SKM-1 (cell line): ENCODE results near the gene RNF26.

Source experiments
- DNase-seq: peaks from one replicate; lab custom pipeline; 2025; ENCODE audit not compliant: unreplicated experiment; lab: John Stamatoyannopoulos, UW

Gene RNF26

DNA sequence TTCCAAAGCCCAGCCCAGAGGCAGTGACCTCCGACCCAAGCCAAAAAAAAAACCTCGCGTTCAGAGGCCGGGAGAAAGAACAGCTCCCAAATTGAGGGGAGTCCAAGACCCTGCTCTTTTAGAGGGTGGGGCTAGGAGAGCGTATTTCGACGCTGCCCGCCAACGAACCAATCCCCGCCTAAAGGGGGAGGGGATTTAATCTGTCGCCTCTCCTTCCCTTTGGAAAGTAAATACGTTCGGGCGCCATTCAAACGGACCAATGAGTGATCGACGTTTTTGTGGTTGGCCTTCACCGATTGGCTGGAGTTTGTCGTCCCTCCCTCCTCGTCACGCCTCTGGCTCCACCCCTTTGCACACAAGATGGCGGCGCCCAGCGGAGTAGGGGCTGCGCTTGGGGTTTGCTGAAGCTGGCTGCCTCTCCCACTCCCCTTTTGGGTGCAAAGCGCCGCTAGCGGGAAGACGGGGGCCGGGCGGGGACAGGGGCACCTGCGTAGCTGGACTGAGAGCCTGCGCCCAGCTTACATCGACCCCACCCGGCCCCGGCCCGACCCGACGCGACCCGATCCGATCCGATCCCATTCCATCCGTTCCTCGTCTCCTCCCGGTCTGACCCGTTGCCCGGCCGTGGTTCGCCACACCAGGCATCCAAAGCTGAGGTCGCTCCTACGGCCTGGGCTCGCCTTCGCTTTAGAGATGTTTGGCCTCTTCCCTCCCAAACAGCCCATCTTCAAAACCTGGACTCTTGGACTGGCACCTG lies at the start of gene RNF26:
Gene RNF26, plus strand, starts transcription at position 354 of the 757 bp plus-strand sequence. CDS start 596 bp downstream, outside the sequence.
- DNase-seq, result peak; percentile 92

DNA sequence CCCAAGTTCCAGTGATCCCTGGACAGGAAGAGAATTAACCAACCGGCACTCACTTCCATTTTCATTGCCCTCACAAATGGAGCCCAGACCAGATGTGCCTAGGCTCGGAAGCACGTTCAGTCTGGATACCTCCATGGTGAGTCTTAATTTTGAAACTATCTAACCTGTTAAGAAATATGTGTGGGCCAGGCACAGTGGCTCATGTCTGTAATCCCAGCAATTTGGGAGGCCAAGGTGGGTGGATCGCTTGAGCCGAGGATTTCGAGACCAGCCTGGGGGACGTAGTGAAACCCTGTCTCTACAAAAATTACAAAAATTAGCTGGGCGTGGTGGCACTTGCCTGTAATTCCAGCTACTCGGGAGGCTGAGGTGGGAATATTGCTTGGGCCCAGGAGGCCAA lies 48.9 kb upstream of the RNF26 start:
- no peak for DNase-seq

DNA sequence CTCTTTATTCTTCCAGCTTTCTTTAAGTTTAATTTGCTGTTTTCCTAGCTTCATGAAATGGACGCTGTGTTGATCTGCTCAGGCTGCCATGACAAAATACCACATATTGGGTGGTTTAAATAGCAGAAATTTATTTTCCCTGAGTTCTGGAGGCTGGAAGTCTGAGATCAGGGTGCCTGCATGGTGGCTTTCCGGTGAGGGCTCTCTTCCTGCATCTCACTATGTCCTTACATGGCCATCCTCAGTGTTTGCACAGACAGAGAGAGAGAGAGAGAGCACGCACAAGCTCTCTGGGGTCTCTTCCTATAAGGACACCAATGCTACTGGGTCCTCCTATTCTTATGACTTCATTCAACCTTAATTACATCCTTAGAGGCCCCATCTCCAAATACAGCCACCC lies 46.1 kb upstream of the RNF26 start:
- DNase-seq, result no peak

DNA sequence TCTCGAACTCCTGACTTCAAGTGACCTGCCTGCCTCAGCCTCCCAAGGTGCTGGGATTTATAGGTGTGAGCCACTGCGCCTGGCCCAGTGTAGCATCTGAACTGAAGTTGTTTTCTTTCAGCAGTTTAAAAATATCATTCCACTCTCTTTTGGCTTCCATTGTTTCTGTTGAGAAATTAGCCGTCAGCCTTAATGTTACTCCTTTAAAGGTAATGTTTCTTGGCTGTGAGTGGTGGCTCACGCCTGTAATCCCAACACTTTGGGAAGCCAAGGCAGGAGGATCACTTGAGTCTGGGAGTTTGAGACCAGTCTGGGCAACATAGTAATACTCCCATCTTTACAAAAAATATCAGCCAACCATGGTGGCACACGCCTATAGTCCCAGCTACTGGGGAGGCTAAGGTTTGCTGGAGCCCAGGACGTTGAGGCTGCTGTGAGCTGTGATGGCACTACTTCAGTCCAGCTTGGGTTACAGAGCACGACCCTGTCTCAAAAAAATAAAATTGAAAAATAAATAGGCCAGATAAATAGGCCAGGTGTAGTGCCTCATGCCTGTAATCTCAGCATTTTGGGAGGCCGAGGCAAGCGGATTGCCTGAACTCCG lies 43.3 kb upstream of the RNF26 start:
- no peak for DNase-seq

DNA sequence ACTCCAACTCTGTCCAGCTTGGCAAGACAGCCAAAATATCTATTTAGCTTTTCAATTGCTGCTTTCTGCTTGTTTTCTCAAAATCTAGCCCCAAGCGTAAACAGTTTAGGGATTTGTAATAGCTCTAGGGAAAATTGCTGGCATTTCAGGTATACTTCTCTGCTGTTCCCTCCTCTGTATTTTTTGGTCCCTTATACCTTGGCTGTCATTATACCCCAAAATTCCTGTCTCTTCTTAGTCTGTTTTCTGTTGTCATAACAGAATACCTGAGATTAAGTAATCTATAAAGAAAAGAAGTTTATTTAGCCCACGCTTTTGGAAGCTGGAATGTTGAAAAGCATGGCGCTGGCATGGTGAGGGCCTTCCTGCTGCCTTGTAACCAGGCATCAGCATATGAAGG lies 40.9 kb upstream of the RNF26 start:
- DNase-seq, result no peak

DNA sequence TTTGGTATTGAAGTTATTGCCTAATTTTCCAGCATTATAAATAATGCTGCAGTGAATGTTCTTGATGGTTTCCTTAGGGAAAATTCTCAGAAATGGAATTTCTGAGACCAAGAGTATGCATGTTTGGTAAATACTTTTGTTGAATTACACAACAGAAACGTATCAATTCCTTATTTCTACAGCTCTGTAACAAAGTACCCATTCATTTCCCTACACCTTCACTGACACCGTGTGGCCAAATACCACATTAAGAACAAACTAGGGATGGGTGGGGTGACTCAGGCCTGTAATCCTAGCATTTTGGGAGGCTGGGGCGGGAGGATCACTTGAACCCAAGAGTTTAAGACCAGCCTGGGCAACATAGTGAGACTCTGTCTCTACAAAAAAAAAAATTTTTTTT lies 39.1 kb upstream of the RNF26 start:
- DNase-seq, result no peak

DNA sequence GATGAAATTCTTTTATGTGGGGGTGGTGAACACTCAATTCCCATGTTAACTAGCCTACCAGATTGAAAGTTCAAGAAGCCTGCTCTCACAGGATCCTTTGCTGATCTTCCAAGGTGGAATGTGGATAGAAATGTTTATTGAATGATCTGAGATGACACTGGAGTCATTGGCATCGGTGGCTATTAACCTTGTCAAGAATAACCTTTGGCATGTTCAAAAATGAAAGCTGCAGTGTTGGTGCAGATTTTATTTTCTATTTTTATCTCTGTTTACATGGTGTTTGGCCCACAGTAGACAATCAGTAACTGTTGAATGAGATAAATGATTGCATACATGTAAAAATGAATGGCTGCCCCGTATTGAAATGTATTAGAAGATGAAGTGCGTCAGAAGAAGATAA lies 36.4 kb upstream of the RNF26 start:
- DNase-seq, result no peak

DNA sequence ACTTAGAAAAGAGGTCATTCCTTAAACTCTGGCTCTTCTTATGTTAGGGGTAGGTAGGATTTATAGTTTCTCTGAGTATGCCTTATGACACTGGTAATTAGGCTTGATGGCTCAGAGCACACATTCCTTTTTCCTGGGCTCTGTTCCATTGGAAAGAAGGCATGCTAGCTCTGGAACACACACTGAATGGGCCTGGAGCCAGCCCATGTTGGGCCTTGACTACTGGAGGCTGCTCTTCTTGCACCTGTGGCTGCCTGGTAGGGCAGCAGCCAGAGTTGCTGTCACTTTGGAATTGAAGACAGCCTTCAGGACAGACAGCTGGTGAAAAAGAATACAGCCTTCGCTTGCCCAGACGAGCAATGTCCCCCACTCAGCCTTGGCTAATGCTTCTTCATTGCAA lies 35.6 kb upstream of the RNF26 start:
- DNase-seq, result no peak

DNA sequence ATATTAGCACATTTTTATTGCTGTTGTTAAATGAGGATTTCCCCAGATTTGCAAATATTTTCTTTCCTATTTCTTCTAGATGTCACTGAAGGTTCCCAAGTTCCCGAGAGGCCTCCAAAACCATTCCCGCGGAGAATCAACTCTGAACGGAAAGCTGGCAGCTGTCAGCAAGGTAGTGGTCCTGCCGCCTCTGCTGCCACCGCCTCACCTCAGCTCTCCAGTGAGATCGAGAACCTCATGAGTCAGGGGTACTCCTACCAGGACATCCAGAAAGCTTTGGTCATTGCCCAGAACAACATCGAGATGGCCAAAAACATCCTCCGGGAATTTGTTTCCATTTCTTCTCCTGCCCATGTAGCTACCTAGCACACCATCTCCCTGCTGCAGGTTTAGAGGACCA lies 34.9 kb upstream of the RNF26 start:
- DNase-seq, result no peak

DNA sequence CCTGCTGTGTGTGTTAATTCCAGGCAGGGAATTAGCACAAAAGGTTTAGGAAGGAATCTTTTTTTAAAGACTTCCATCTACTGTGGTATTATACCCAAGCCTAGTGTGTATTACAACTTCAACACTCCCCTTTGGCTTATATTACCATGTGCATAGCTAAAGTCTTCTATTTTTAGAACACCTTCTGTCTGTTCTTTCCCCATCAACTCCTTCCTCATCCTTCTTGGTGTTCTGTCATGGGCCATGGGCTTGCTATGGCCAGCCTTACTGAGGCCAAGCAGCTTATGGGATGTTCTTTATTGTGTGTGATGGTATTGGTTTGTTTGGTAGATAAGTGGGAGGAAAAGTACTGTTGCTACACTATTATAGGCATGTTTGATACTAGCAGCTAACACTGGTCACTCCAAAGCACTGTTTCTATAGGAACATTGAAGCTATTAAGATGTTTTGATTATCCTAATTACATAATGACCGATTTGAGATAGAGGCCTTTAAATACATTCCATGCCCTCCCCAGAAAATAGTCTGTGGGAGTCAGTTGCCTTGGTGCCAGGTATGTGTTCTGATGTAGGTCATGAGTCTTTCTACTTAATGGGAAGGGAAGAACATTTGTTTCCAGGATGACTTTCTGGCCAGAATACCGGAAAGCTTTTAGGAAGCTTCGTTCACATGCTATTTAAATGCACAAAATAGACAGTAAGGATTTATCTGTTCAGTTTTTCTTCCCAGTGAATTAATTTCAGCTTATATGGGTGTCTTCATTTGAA lies 33.9 kb upstream of the RNF26 start:
- DNase-seq, result no peak

DNA sequence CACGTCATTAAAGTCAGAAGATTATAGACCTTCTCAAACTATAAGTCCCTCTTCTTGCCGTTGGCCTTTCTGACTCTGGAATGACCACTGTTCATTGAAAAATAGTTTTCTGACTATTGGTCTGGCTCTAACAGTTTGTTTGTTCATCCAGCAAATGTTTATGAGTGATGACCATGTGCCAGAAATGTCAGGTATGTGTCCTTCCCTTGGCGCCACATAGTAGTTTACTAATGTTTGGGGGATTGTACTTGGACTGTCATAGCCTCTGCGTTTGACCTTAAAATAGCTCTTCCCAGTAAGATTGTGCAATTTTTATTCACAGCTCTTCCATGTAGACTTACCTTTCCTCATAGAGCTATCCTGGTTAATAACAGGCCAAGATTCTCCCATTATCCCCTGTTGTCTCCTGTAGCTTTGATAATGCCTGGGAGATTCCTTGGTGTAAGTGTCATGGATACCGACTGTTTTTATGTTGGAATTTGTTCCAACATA lies 31.1 kb upstream of the RNF26 start:
- DNase-seq, result no peak

DNA sequence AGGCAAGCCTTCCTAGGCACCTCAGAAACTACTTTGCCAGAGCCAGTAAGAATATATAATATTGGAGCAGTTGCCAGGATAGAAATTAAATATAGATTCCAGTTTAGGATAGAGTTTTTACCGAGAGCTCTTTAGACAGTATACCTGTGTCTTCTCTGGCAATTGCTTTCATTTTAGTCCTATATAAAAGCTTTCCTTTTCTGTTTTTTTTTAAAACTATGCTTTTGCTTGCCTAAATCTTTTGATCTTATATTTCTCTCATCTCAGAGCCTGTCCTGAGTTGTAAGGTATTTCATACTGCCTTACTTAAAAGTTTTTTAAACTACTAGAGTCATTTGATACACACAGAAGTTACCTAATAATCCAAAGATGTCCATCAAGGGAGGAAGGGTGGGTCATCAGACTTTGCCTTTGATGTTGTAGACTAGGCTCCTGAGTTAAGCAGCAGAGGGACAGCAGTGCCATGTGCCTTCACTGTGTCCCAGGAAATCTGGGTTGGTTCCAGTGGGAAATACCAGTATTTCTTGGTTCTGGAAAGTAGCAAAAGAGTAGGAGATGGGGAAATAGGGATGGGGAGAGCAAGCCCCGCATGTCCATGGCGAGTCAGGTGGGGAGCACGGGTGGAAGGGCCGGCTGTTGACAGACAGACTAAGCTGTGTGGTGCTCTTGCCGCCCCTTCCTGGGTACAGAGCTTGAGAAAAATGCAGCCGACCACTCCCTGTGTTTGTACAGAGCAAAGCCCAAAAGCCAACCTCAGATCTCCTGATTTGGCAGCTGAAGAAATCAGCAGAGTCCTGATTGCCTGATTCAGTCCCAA lies 28.6 kb upstream of the RNF26 start:
- no peak for DNase-seq

DNA sequence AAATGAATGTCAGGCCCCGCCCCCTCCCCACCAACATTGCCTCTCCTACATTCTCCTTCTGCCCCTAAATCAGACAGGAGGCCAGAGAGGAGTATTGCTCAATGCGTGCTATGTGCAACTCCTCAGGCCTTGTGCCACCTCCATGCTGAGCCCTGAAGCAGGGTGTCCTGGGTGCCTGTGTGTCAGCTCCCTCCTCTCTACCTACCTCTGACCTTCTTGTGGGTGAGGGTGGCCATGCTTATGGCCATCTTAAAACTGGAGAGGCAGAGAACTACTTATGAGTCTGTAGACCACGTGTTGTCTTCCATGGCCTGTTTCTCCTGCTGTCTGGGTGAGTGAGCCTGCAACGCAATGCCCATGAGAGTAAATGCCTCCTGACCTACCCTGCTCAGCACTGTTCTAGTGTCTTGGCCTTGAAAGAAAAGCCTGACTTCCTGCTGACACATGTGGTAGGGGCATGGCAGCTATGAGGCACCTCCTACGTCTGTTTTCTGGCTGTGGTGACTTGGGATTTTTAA lies 27.9 kb upstream of the RNF26 start:
- DNase-seq, result no peak

DNA sequence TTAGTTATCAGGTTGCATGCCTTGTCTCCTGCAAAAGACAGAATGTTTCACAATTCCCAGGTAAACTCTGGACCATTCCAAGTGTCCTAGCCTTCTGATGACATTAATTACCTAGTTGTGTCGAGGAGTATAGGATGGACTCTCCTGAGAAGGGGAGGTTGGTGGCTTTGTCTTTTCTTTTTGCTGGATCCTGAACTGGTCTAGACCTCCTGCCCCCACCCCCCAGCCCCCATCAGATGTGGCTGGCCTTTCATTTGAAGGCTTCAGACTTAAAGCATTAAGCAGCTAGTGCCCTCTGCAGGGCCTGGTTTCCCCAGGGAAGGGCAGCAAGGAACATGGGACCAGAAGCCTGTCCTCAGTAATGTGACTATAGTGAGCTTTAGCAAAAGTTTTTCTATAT lies 27.1 kb upstream of the RNF26 start:
- DNase-seq, result no peak

DNA sequence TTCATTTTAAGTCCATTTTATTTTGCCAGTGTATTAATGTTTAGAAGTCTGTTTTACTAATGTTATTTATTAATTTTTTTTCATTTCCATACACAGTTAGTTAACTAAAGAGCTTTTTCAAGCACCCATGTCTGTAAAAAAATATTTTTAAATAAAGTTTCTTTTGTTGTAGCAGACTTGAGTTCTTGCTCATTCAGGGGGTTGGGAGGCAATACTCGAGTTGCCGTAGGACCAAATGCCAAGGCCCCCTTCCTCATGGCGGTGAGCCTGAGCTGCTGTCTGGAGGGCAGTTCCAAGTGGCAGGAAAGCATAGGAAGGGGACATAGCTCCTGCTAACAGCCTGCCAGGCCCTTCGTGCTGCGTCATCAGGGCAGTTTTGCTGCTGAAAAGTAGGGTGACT lies 26.4 kb upstream of the RNF26 start:
- DNase-seq, result no peak

DNA sequence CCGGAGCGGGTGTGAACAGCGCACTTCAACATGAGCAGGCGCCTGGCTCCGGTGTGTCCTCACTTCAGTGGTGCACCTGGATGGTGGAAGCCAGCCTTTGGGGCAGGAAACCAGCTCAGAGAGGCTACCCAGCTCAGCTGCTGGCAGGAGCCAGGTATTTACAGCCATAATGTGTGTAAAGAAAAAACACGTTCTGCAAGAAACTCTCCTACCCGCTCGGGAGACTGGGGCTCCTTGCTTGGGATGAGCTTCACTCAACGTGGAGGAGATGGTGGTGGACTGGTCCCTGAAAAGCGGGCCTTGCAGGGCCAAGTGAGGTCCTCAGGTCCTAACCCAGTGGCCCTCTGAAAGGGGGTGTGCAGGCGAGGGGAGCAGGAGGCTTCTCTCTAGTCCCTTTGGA lies 24.9 kb upstream of the RNF26 start:
- no peak for DNase-seq

DNA sequence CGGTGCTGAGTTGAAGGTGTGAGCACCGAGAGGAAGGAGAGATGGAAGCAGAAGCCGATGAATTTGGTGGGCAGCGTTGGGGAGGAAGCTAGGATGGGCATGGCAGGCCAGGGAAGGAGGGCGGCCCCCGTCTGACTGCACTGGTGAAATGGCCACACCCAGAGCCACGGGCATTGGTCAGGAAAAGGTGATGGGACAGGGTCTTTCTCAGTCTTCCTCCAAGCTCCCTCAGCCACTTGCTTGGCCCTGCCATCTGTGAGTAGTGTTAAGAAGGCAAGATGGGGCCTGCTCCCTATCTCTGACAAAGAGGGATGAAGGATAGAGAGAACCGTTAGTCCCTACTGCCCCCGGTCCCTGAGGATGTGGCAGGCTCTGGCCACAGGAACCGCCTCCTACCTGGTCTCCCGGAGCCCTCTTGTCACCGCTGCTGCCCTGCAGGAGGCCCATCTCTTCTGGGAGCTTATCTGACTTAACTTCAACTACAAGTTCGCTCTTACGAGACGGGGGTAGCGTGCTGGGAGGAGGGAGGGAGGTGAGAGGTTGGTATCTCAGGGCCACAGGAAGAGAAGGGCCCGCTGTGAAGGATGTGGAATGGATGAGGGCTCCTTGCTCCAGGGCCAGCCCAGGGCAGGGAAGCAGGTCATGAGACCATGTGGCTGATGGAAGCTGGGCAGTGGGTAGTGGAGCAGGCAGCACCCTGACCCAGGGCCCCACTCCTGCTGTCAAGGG lies 24.2 kb upstream of the RNF26 start:
- no peak for DNase-seq

DNA sequence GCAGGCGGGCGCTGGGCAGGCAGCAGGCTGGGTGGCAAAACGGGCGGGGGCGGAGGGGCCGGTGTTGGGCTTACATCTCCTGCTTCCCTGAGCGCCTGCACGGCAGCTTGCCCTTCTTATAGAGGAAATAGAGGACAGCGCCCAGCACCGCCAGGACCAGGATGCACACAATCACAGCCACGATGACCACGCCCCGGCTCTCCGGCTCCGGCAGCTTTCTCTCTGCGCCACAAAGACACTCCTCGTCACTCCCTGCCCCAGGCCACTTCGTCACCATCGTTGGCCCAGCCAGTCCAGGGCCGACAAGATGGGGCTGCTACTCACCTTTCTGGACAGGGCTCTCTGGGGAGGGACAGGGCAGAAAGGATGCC lies 23.7 kb upstream of the RNF26 start:
- DNase-seq, result no peak

DNA sequence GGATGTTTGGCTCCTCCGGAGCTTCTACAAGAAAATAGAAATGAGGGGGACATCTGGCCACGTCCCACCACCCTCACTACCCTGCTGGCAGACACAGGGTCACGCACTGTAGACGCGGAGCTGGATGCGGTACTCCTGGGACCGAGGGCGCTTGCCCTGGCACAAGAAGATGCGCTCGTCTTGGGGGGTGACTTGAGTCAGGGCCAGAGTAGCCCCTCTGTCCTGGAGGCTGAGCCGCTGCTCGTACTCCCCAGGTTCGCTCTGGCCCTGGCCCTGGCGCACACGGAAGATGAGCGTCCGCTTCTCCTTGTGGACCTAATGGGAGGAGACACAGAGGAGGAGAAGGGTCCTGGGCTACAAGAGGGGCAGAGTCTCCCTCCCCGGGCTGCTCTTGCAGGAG lies 19.6 kb upstream of the RNF26 start:
- no peak for DNase-seq
